ENCODE data around the gene ZSCAN12.
A peak's percentile ranks its signal among the peaks of the same experiment; 100 is the strongest.

ZSCAN12 gene

GRCh38 chr6:28343898-28344677, 55.5 kb downstream of the ZSCAN12 start:
- no peaks in the 10 kb centered on the region for H3K36me3 ChIP-seq (ENCODE audit: insufficient read depth, low read length)
- TF ChIP-seq EZH2phosphoT487 (IDR thresholded peaks at IDR 0.05; ENCODE audit: borderline replicate concordance) (no peak), CTCF (conservative IDR thresholded peaks at IDR 0.05; ENCODE audit: low read length) (no peak)
- no peak overlapping the region for H2AFZ ChIP-seq (ENCODE audit: low read length)
- no peaks in the 10 kb centered on the region for H3K9me2 ChIP-seq (replicated peaks; ENCODE audit: low read depth, low read length)
- no peaks in the 10 kb centered on the region for H3K27me3 ChIP-seq (ENCODE audit: insufficient read depth, low read length, poor library complexity, severe bottlenecking)
- H3K4me2 ChIP-seq (ENCODE audit: low read depth, low read length, poor library complexity, severe bottlenecking) = no peak overlapping the region
- no peaks in the 10 kb centered on the region for H3K79me2 ChIP-seq (ENCODE audit: insufficient read depth, low read length)
- no peaks in the 10 kb centered on the region for H3F3A ChIP-seq (ENCODE audit: low read depth)
- no peaks in the 10 kb centered on the region for H4K20me1 ChIP-seq (ENCODE audit: insufficient read depth, low read length, poor library complexity, severe bottlenecking)
- H3K9ac ChIP-seq (ENCODE audit: low read depth, low read length, poor library complexity, severe bottlenecking) = no peak overlapping the region
- H3K9me3 ChIP-seq (ENCODE audit: insufficient read depth, low read depth, low read length) = peaks cover 12% of the 10 kb centered on the region; the same call in 1 of the 2 replicates
- no peak overlapping the region for H3K4me3 ChIP-seq (ENCODE audit: low read length, poor library complexity, severe bottlenecking)
- H3K4me1 ChIP-seq (ENCODE audit: insufficient read depth, low read length, poor library complexity, severe bottlenecking) = no peaks in the 10 kb centered on the region

GRCh38 chr6:28340310-28341095, 59.0 kb downstream of the ZSCAN12 start:
- Histone ChIP-seq H4K20me1 (ENCODE audit: insufficient read depth, low read length, poor library complexity, severe bottlenecking) (no peaks in the 10 kb centered on the region), H3K79me2 (ENCODE audit: insufficient read depth, low read length) (peaks cover 13% of the 10 kb centered on the region), H3K9me3 (ENCODE audit: insufficient read depth, low read depth, low read length) (peaks cover 12% of the 10 kb centered on the region; the same call in 1 of the 2 replicates), H2AFZ (ENCODE audit: low read length) (no peak overlapping the region), H3F3A (ENCODE audit: low read depth) (peaks cover 2% of the 10 kb centered on the region; the same call in 1 of the 2 replicates), H3K4me2 (ENCODE audit: low read depth, low read length, poor library complexity, severe bottlenecking) (no peak overlapping the region), H3K4me3 (ENCODE audit: low read length, poor library complexity, severe bottlenecking) (no peak overlapping the region), H3K36me3 (ENCODE audit: insufficient read depth, low read length) (no peaks in the 10 kb centered on the region), H3K9ac (ENCODE audit: low read depth, low read length, poor library complexity, severe bottlenecking) (no peak overlapping the region), H3K9me2 (replicated peaks; ENCODE audit: low read depth, low read length) (no peaks in the 10 kb centered on the region), H3K27me3 (ENCODE audit: insufficient read depth, low read length, poor library complexity, severe bottlenecking) (no peaks in the 10 kb centered on the region), H3K4me1 (ENCODE audit: insufficient read depth, low read length, poor library complexity, severe bottlenecking) (peaks cover 14% of the 10 kb centered on the region)
- TF ChIP-seq CTCF (conservative IDR thresholded peaks at IDR 0.05; ENCODE audit: low read length) (no peak), EZH2phosphoT487 (IDR thresholded peaks at IDR 0.05; ENCODE audit: borderline replicate concordance) (no peak)

- peak overlapping the region; percentile 99 for H3K9ac ChIP-seq (ENCODE audit: low read depth, low read length, poor library complexity, severe bottlenecking)
- H3K9me2 ChIP-seq (replicated peaks; ENCODE audit: low read depth, low read length) = no peaks in the 10 kb centered on the region
- H3K9me3 ChIP-seq (ENCODE audit: insufficient read depth, low read depth, low read length) = peaks cover 12% of the 10 kb centered on the region; the same call in 1 of the 2 replicates
- peaks cover 16% of the 10 kb centered on the region for H3K79me2 ChIP-seq (ENCODE audit: insufficient read depth, low read length)
- no peaks in the 10 kb centered on the region for H3K27me3 ChIP-seq (ENCODE audit: insufficient read depth, low read length, poor library complexity, severe bottlenecking)
- H3K4me1 ChIP-seq (ENCODE audit: insufficient read depth, low read length, poor library complexity, severe bottlenecking) = peaks cover 32% of the 10 kb centered on the region
- H3K36me3 ChIP-seq (ENCODE audit: insufficient read depth, low read length) = no peaks in the 10 kb centered on the region
- peak overlapping the region; percentile 91 for H3K4me3 ChIP-seq (ENCODE audit: low read length, poor library complexity, severe bottlenecking)
- H3K4me2 ChIP-seq (ENCODE audit: low read depth, low read length, poor library complexity, severe bottlenecking) = peak overlapping the region; percentile 99
- no peaks in the 10 kb centered on the region for H4K20me1 ChIP-seq (ENCODE audit: insufficient read depth, low read length, poor library complexity, severe bottlenecking)
- TF ChIP-seq CTCF (conservative IDR thresholded peaks at IDR 0.05; ENCODE audit: low read length) (no peak), EZH2phosphoT487 (IDR thresholded peaks at IDR 0.05; ENCODE audit: borderline replicate concordance) (no peak)
- H3F3A ChIP-seq (ENCODE audit: low read depth) = peaks cover 2% of the 10 kb centered on the region; the same call in 1 of the 2 replicates
- H2AFZ ChIP-seq (ENCODE audit: low read length) = no peak overlapping the region
These were observed 62.4 kb downstream of the ZSCAN12 start for GRCh38 chr6:28337121-28337520.
